HL-60/S4 treated with phorbol 12-myristate 13-acetate at 8.2 ng/mL for 4 days and 3 days (cell line): ENCODE data around the gene SFTPD.

Experiments
- in situ Hi-C: fragments of 300-500 bp; cut with MboI; formaldehyde crosslinking; loops from 2 replicates; pipeline ENCODE4 v1.15.0; 2022; ENCODE audit warnings: low sequenced_read_pairs

The SFTPD gene

DNA sequence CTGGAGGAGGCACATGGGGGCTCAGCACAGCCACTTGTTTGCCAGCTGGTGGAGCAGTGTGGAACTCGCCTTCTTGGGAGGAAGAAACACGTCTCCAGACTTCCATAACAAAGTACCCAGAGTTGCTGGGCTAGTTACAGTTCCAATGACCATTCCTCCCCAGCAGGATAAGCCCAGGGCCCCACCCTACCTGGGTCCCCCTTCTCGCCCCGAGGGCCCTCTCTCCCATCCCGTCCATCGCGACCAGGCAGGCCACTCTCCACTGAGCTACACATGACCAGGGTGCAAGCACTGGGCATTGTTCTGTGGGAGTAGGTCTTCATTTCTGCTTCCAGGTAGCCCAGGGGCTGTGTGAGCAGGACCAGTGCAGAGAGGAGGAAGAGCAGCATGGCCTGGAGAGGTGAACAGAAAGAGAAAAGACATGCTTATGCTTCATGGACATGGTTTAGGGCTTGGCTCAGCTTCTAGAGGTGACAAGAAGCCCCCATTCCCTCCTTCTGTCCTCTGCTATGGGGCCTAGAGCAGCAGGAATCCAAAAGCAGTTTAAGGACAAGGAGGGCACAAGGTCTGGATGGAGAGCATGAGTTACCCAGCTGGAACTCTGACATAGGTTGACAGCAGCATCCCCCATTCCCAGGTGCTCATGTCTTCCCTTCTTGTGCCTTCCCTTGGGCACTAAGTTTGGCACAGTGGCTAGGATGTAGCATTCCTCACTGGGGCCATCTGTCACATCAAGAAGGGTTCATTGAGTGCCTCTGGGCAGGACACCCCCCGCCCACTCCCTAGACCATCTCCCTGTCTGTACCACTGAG, 2.4 kb downstream of the SFTPD start:
- in situ Hi-C loops = no loop called here

GRCh38 chr10:79944428-79945395, 4.2 kb downstream of the SFTPD start:
- in situ Hi-C loops = no loop called here

DNA sequence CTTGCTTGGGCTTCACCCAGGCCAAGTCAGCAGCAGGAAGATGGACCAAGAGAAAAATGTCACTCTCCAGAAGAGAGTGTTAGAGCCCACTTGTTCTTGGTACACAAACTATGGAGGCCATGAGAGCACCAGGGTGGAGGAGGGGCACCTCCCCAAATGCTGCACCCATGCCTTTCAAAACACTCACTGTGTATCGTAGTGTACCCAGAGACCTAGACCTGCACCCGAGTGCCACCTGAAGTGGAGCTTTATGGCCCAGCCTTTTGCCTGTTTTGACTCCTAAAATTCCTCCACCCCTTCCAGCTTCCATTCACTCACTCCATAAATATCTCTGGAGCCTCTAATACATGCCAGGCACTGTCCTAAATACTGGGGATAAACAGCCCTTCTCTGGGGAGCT, 5.0 kb downstream of the SFTPD start:
- in situ Hi-C loops = no loop called here

DNA sequence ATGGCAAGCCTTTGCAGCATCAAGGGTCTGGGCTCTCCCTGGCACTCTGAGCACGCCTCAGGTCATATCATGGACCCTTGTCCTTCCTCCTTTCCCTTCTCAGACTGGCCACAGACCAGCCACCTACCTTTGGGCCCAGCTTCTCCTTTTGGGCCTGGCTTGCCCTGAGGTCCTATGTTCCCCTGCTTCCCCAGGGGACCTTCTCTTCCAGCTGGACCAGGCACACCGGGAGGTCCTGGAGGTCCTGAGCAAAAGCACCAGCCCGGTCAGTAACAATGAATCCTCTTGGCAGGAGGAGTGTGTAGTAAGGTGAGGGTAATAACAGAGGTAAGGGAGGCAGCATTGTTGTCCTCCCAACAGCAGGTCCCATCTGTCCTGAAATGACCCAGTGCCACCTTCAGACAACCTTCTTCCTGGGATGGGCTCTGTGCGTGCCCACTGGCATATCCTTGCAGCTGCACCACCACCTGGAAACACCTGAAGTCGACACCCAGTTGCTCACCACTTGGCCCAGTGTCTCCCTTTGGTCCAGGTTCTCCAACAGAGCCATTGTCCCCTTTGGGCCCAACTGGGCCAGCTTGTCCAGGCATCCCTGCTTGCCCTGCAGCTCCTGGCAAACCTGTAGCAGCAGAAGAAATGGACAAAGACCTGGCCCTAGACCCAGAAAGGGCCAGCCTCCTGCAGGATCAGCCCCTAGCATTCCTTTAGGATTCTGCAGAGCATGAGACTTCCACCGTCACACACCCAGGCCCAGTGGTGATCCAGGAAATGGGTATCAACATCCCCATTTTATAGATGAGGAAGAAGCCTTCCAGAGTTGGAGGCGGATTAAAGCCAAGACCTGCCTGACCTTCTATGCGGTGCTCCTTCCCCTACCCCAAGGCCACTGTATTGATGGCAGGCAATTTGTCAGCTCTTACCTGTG, 6.4 kb downstream of the SFTPD start:
- in situ Hi-C loops = no loop called here

- in situ Hi-C loops = no loop called here
Observed at GRCh38 chr10:79941585-79942210, 7.2 kb downstream of the SFTPD start.

GRCh38 chr10:79941146-79941545, 7.8 kb downstream of the SFTPD start:
- in situ Hi-C loops = no loop called here

- in situ Hi-C loops = no loop called here
Observed at GRCh38 chr10:79940431-79940830, 8.5 kb downstream of the SFTPD start.

- in situ Hi-C loops = no loop called here
Observed at GRCh38 chr10:79939969-79940368, 8.9 kb downstream of the SFTPD start.

DNA sequence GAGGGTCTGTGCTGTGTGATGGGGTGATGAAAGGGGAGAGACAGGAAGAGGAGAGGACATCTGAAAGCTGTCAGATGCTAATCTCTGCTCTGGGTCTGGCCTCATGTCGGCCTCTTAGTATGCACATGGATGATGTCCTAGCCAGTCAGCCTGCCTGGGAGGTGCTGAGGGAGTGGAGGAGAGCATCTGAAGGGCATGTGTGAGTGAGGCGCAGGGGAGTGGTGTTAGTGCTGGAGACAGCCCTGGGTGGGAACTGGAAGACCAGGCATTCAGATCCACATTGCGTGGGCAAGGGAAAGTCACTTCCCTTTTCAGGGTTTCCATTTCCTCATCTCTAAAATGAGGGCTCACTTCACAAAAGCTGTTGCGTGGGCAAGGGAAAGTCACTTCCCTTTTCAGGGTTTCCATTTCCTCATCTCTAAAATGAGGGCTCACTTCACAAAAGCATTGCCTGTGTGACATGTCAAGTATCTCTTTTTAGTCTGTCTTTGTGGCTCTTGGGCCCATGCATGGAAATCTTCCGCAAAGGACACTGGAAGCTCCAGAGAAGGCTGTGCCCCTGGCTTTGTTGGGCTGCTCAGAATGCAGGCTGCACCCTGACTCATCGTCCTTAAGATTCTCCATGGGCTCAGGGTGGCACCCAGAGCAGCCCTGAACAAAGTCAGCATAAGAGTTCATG, 10.0 kb downstream of the SFTPD start:
- in situ Hi-C loops = no loop called here

DNA sequence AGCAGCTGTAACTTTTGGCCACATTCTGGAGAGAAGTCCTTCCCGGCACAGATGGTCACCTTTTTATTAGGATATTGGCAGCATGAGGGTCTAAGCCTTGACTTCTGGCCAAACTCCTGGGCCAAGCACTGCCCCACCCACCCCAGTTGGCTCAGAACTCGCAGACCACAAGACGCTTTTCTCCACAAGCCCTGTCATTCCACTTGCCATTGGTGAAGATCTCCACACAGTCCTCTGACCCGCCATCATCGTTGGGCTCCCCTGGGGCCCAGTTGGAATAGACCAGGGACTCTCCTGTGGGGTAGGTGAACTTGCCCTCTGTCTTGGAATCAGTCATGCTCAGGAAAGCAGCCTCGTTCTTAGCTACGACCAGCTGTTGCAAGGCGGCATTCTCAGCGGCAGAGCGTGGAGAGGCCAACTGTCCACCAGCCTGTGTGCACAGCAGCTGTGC, 11.2 kb downstream of the SFTPD start:
- in situ Hi-C loops = no loop called here

DNA sequence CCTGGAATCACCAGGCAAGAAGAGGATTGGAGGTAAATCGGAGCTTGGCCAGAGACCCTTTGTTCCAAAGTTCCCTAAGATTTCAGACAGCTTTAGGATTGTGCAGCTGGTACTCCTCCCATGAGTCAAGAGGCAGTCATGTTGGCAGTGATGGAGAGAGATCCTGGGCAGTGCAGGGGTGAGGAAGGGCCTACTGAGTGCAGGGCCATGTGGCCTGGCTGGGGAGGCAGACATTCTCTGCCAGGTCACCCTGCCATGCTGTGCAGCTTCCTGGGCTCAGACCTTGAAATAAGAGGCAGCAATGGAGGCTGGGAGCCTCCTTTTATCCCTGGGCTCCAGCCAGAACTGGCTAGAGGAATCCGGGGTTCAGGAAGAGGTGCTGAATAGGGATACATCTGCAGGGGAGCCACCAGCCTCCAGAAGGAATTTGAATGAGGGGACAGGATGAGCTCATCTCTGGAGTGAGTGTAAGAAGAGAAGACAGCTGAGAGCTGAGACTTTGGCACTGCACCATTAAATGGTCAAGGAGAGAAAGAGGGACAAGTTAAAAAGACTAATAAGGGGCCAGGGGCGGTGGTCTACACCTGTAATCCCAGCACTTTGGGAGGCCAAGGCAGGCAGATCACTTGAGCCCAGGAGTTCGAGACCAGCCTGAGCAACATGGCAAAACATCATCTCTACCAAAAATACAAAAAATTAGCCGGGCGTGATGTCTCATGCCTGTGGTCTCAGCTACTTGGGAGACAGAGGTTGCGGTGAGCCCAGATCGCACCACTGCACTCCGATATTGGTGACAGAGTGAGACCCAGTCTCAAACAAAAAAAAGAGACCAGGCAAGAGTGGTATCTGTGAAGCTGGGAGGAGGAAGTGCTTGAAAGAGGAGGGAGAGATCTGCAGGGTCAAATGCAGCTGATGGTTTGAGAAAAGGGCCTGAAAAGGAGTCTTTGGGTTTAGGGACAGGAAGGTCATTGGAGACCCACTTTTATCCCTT, 12.0 kb downstream of the SFTPD start:
- in situ Hi-C loops = no loop called here

GRCh38 chr10:79933961-79934360, 14.9 kb downstream of the SFTPD start:
- in situ Hi-C loops = no loop called here

- in situ Hi-C loops = no loop called here
Observed at GRCh38 chr10:79932841-79933379, 16.0 kb downstream of the SFTPD start.

GRCh38 chr10:79932307-79932706, 16.6 kb downstream of the SFTPD start:
- in situ Hi-C loops = no loop called here

- in situ Hi-C loops = no loop called here
Observed at GRCh38 chr10:79930751-79931150, 18.2 kb downstream of the SFTPD start.

GRCh38 chr10:79930267-79930666, 18.6 kb downstream of the SFTPD start:
- in situ Hi-C loops = no loop called here

GRCh38 chr10:79929409-79929904, 19.4 kb downstream of the SFTPD start:
- in situ Hi-C loops = no loop called here

- in situ Hi-C loops = no loop called here
Observed at GRCh38 chr10:79928028-79928583, 20.8 kb downstream of the SFTPD start.
